Keratinocyte (primary cell): ENCODE measurements around the gene RNF121. TPM values are rescaled to one million over a fixed set of nuclear protein-coding genes. Genes with fewer than 3 reads are reported as not detected.

Source experiments
- DNase-seq: peaks from one replicate; pipeline ENCODE4 v3.0.0-alpha.2; 2011; ENCODE audit warnings: low read depth, missing footprints, low spot score
- FAIRE-seq: peaks from 2 replicates; lab custom pipeline; 2011; peaks lifted over from hg19 to GRCh38; lab: Jason Lieb, UNC
- H2AFZ ChIP-seq: 2 replicates; pipeline ENCODE4 v1.6.0; 2012; ENCODE audit warnings: low read length, control low read depth, inconsistent platforms; ENCODE audit not compliant: control insufficient read depth
- H3K27ac ChIP-seq: 2 replicates; pipeline ENCODE4 v1.5.1; 2011; ENCODE audit warnings: low read length; ENCODE audit not compliant: control insufficient read depth, insufficient read depth
- H3K27me3 ChIP-seq: 3 replicates; pipeline ENCODE4 v1.6.0; 2011; ENCODE audit warnings: low read length; ENCODE audit not compliant: control insufficient read depth, insufficient read depth; ENCODE audit errors: extremely low read depth
- H3K36me3 ChIP-seq, 2 experiments: 2 replicates in 1 of 2; 3 replicates in 1 of 2; pipeline ENCODE4 v1.5.1; 2011; ENCODE audit warnings: low read length in 2 of 2, mild to moderate bottlenecking in 1 of 2; ENCODE audit not compliant: control insufficient read depth in 2 of 2, insufficient read depth in 2 of 2; ENCODE audit errors: extremely low read depth in 1 of 2
- H3K4me1 ChIP-seq: 3 replicates; pipeline ENCODE4 v1.5.1; 2011; ENCODE audit warnings: low read length; ENCODE audit not compliant: control insufficient read depth, insufficient read depth; ENCODE audit errors: extremely low read depth
- H3K4me2 ChIP-seq: 3 replicates; pipeline ENCODE4 v1.6.0; 2011; ENCODE audit warnings: low read depth, low read length; ENCODE audit not compliant: control insufficient read depth, insufficient read depth; ENCODE audit errors: extremely low read depth
- H3K4me3 ChIP-seq, 3 experiments: fragments of 200-600 bp in 1 of 3; sonication (generic) in 1 of 3; 2 replicates in 2 of 3; 3 replicates in 1 of 3; pipeline ENCODE4 v1.5.1; 2011 to 2016; ENCODE audit warnings: low read length in 3 of 3, mild to moderate bottlenecking in 3 of 3, control low read depth in 2 of 3, inconsistent platforms in 1 of 3, low read depth in 1 of 3, mixed read lengths in 1 of 3, mixed run types in 1 of 3, moderate library complexity in 1 of 3; ENCODE audit not compliant: control insufficient read depth in 2 of 3, insufficient read depth in 2 of 3; ENCODE audit errors: extremely low read depth in 1 of 3
- H3K79me2 ChIP-seq: 2 replicates; pipeline ENCODE4 v1.6.0; 2012; ENCODE audit warnings: low read length; ENCODE audit not compliant: control insufficient read depth, insufficient read depth
- H3K9ac ChIP-seq: 3 replicates; pipeline ENCODE4 v1.6.0; 2011; ENCODE audit warnings: low read length; ENCODE audit not compliant: control insufficient read depth, insufficient read depth; ENCODE audit errors: extremely low read depth
- H3K9me1 ChIP-seq: 3 replicates; pipeline ENCODE4 v1.6.0; 2011; ENCODE audit warnings: low read length; ENCODE audit not compliant: control insufficient read depth, insufficient read depth; ENCODE audit errors: extremely low read depth
- H3K9me3 ChIP-seq: 2 replicates; pipeline ENCODE4 v1.5.1; 2012; ENCODE audit warnings: low read depth, low read length; ENCODE audit not compliant: control insufficient read depth
- H4K20me1 ChIP-seq: 3 replicates; pipeline ENCODE4 v1.6.0; 2011; ENCODE audit warnings: low read length; ENCODE audit not compliant: control insufficient read depth, insufficient read depth; ENCODE audit errors: extremely low read depth
- CTCF ChIP-seq, 3 experiments: IDR thresholded peaks in 1 of 3; conservative IDR thresholded peaks in 1 of 3; optimal IDR thresholded peaks in 1 of 3; 2 replicates in 2 of 3; 3 replicates in 1 of 3; pipeline versions ENCODE3 to v1.5.1; 2011; ENCODE audit warnings: low read length in 3 of 3, mild to moderate bottlenecking in 3 of 3, moderate library complexity in 2 of 3, control low read depth in 1 of 3, inconsistent platforms in 1 of 3; ENCODE audit not compliant: insufficient read depth in 2 of 3; ENCODE audit errors: extremely low read depth in 1 of 3
- EZH2 ChIP-seq: IDR thresholded peaks from one replicate; pipeline ENCODE4 v1.6.1; 2012; ENCODE audit warnings: inconsistent platforms, mild to moderate bottlenecking, low read length, moderate library complexity
- dilution Hi-C: fragments of 300-500 bp; cut with MboI; formaldehyde crosslinking; loops from one replicate; pipeline ENCODE4 v1.7.0; 2020; ENCODE audit warnings: low sequenced_read_pairs; ENCODE audit not compliant: extremely low pct_ligation_motif_present
- polyA plus RNA-seq, 5 experiments: library from polyadenylated mRNA; depleted of rRNA in 3 of 5; stranded (reverse) in 3 of 5; stranded (forward) in 1 of 5; unstranded in 1 of 5; fragments of >200 nt; gene quantifications; 1 replicate in 1 of 5; 2 replicates in 3 of 5; 3 replicates in 1 of 5; pipeline versions ENCODE4 v1.2.1 to v1.2.3, GENCODE V29; 2011 to 2012; ENCODE audit warnings: missing spikeins in 2 of 5, low read depth in 1 of 5, low replicate concordance in 1 of 5

The RNF121 gene
- polyA plus RNA-seq, 1 donor (not counting 4 experiments of a cell fraction or from before 2014, with no cell fraction given): 46.4 TPM

DNA sequence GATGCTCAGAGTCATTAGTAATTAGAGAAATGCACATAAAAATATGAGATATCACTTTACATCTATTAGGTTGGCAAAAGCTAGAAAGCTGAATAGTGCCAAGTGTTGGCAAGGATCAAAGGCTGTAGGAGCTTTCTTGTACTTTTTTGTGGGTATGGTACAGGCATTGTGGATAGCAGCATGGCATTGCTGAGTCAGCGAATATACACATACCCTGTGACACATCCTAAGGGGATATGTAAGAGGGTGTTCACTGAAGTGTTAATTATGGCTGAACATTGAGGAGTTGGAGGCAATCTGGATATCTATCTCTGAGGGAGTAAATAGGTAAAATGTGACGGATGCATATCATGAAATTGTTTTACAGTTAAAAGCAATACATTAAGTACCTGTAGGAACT lies 42.8 kb downstream of the RNF121 start:
- Histone ChIP-seq H3K9me3 (no peaks in the 10 kb centered on the region), H3K9me1 (no peaks in the 10 kb centered on the region), H3K27ac (no peak overlapping the region), H3K9ac (no peak overlapping the region), H3K27me3 (no peaks in the 10 kb centered on the region), H3K4me1 (no peaks in the 10 kb centered on the region), H4K20me1 (no peaks in the 10 kb centered on the region), H3K79me2 (no peaks in the 10 kb centered on the region), H3K4me3 (no peak overlapping the region), H3K4me2 (no peak overlapping the region), H2AFZ (no peak overlapping the region), H3K36me3 (peaks cover 0 to 3% of the 10 kb centered on the region in 2 experiments)
- no peak for DNase-seq
- TF ChIP-seq EZH2: no peak
- TF ChIP-seq CTCF (optimal IDR thresholded peaks at IDR 0.05 in 1 of 3, IDR thresholded peaks at IDR 0.05 in 1 of 3, conservative IDR thresholded peaks at IDR 0.05 in 1 of 3; ENCODE audit: extremely low read depth in 1 of 3, insufficient read depth in 2 of 3, low read length in 3 of 3): no peak
- dilution Hi-C loops: no loop called here
- no peak for FAIRE-seq

- no peaks in the 10 kb centered on the region for H3K4me1 ChIP-seq
- H3K4me2 ChIP-seq: no peak overlapping the region
- no peak for DNase-seq
- no peaks in the 10 kb centered on the region for H4K20me1 ChIP-seq
- H3K79me2 ChIP-seq: no peaks in the 10 kb centered on the region
- no peak overlapping the region for H3K27ac ChIP-seq
- no peaks in the 10 kb centered on the region for H3K27me3 ChIP-seq
- H3K9ac ChIP-seq: no peak overlapping the region
- no peaks in the 10 kb centered on the region for H3K9me3 ChIP-seq
- H3K4me3 ChIP-seq: no peak overlapping the region
- dilution Hi-C loops: no loop called here
- no peak for FAIRE-seq
- H3K9me1 ChIP-seq: no peaks in the 10 kb centered on the region
- no peak overlapping the region for H2AFZ ChIP-seq
- H3K36me3 ChIP-seq: peaks cover 0 to 1% of the 10 kb centered on the region in 2 experiments
- no peak for TF ChIP-seq CTCF (optimal IDR thresholded peaks at IDR 0.05 in 1 of 3, IDR thresholded peaks at IDR 0.05 in 1 of 3, conservative IDR thresholded peaks at IDR 0.05 in 1 of 3; ENCODE audit: extremely low read depth in 1 of 3, insufficient read depth in 2 of 3, low read length in 3 of 3)
Measured at GRCh38 chr11:71976551-71976950, 47.7 kb downstream of the RNF121 start.
